NCI-H2081 treated with DMSO at 0.1 percent for 48 hours (cell line): ENCODE measurements around the gene ALKBH5.
"Not testable (repeated sequence)": the region's sequence is repeated elsewhere in the genome, so short reads cannot be mapped to it uniquely, and the experiment has no call there.

Source experiments
- DNase-seq: peaks from one replicate; lab custom pipeline; 2025; lab: John Stamatoyannopoulos, UW

The ALKBH5 gene

GRCh38 chr17:18185832-18186626, 2.4 kb downstream of the ALKBH5 start:
- DNase-seq, result no peak

GRCh38 chr17:18186627-18186982, 3.0 kb downstream of the ALKBH5 start:
- no peak for DNase-seq

GRCh38 chr17:18187226-18187625, 3.6 kb downstream of the ALKBH5 start:
- no peak for DNase-seq

DNA sequence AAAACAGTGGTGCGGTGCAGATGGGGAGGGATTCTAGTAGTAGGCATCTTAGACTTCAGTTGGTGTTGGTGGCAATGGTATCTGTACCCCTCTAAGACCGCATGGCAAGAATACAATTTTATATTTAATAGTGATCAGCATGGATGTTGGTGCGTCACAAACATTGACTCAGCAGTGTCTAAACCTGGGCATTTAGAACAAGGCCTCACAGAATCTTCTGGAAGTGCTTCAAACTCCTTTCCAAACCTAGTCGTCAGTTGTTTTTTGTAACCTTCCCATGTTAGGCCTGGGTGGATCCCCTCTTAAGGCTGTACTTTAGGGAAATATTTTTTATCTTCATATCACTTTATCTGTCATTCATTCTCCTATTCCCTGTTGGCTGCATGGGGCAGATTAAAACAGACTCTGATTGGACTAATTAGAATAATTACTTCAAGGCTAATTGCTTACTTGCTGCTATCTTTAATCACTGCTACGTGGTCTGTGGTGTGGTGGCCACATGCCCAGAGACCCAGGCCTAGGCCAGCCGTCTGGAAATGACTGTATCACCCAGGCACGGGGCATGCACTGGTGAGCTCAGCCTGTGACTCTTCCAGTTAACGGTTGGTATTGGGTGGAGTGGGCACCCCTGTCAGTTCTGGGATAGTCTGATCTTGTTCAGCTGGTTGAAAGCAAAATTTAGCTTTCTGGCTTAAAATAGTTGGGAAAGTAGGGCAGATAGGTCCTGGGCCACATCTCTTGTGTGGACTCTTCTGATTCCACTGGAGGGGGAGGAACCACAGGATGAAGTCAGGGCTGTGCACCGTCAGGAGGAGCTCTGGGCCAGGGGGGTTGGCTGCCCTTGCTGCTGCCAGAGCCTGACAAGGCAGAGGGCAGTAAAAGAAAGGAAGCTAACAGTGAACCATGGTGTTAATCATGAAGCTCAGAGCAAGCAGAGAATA, 4.5 kb downstream of the ALKBH5 start:
- no peak for DNase-seq

- no peak for DNase-seq
Measured at GRCh38 chr17:18190628-18191235, 7.1 kb downstream of the ALKBH5 start.

GRCh38 chr17:18191236-18191667, 7.6 kb downstream of the ALKBH5 start:
- DNase-seq, result no peak

DNA sequence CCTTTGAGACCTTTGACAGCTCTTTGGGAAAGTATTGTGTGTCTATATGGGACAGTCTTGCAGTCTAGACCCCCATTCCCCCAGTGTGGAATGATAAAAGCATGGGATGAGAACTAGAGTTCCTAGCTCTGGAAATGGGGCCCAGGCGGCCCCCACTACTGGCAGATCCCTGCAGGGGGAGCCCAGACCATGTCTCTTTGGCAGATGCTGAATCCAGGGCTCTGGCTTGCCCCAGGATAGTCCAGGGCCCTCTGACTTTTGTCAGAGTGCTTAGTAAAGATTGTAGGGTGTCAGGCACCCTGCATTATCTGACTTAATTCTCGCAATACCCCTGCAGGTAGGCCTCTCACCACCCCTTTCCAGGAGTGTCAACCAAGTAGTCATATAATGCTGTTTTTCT, 8.3 kb downstream of the ALKBH5 start:
- DNase-seq, result no peak

GRCh38 chr17:18194394-18194793, 10.8 kb downstream of the ALKBH5 start:
- no peak for DNase-seq

DNA sequence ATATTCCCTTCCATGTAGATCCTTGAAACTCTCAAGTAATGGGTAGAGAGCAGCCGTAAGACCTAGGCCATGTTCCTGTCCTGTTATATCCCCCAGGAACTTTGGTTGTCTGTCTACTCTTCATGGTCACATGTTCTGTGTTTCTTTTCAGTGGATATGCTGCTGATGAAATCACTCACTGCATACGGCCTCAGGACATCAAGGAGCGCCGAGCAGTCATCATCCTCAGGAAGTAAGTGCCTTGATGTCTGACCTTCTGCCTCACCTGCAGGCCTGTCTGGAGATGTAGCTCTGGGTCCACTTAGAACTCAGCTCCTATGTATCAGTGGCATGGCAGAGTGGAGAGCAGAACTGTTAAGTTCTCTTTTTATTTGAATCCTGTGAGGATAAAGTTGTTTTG, 11.2 kb downstream of the ALKBH5 start:
- DNase-seq, result no peak

DNA sequence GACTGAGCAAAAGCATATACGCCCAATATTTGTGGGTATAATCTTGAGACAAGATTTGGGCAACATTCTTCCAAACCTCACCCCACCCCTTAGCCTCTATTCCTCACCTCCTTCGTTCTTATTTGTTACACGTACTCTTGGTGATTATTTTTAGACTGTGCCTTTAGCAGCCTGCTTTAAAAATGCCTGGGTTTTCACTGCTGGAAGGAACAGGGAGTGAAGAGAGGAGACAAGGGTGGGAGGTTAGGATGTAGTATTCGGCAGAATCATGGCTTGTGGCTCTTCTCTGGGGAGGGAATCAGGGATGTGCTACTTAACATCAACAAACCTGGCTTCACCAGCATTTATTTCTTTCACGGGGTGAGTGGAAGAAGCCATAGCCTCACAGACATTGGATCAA, 11.6 kb downstream of the ALKBH5 start:
- DNase-seq, result no peak

DNA sequence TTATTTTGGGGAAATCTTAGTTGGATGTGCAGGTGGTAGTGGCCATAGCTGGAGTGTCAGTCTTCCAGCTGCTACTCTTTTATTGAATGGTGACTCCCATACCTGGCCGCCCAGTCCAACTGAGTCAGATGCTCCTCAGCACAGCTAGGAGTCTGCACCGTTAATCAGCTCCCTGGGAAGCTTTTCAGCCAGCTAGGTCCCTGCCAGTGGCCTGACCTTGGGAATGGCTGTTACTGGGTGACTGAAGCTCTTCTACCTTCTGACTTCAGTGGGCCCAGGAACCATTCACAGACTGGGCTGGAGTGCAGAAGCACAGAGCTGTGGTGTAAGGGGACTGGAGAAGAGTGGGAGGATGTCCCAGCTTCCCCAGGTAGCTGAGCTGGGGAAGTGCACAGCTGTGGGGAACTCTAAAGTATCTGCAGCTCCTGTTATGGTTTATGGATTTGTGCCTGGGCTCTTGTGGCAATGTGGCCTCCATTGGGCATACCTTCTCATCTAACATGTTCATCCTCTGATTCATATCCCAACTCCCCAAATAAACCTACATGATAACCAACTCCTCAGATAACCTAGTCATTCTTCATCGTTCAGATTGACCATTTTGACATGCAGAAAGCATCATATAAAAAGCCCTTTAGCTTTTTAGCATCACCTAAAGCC, 14.0 kb downstream of the ALKBH5 start:
- no peak for DNase-seq

GRCh38 chr17:18198530-18198929, 14.9 kb downstream of the ALKBH5 start:
- DNase-seq, result no peak

DNA sequence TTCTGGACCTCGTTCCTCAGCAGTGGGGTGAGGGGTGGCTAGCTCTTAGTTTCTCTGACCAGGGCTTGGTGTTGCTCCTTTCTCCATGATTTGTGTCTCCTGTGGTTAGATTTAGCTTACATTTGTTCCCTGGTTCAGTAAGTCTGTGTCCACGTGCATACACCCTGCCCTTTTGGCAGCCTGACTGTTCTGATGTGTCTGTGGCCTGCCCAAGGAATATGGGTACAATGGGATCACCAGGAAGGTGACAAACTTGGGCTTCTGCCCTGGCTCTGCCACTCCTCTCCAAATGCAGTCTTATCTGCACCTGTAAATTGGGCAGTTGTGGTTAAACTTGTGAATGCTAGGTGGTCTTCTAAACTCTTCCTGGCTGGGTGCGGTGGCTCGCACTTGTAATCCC, 17.5 kb downstream of the ALKBH5 start:
- no peak for DNase-seq

- DNase-seq, result no peak
Measured at GRCh38 chr17:18203308-18203707, 19.7 kb downstream of the ALKBH5 start.

DNA sequence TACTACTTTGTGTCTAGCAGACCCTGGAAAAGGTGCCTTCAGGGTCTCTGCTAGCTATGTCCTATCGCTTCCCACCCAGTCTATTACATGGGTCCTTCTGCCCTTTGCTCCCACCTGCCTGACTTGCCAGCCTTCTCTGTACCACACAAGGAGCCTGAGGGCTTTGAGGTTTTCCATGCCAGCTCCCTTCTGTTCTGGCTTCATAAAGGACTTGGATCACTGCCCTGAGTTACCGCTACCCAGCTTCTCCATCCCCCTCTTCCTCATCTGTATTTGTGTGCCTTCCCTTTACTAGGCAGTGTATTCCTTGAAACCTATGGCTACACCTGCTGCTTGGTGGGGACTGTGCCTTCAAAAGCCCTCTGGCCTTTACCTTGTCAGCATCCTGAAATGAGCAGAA, 22.2 kb downstream of the ALKBH5 start:
- DNase-seq, result no peak

DNA sequence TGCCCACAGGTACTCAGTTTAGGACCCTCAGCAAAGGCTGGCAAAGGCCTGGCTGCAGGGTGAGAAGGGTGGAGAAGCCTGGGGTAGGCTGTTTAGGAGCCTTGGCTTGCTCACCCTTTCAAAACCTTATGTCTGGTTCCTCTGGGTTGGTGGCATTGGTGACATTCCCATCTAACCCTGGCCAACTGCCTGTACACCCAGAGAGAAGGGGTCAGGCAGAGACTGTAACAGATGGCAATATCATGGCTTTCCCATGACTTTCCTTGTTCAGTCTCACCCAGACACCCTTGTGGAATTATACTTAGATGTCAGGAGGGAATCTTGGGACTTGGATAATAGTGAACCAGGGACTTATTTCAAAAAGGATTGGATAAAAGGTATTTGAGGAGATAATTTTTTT, 23.3 kb downstream of the ALKBH5 start:
- no peak for DNase-seq

DNA sequence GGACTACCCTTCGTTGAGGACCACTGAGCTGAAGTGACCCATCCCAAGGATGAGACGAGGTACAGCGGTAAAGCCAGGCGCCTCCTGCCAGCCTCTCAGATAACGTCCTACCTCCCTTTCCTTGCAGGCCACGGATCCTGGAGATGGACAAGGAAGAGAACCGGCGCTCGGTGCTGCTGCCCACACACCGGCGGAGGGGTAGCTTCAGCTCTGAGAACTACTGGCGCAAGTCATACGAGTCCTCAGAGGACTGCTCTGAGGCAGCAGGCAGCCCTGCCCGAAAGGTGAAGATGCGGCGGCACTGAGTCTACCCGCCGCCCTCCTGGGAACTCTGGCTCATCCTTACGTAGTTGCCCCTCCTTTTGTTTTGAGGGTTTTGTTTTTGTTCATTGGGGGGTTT, 24.5 kb downstream of the ALKBH5 start:
- no peak for DNase-seq

GRCh38 chr17:18213666-18214270, 30.1 kb downstream of the ALKBH5 start:
- DNase-seq, result no peak

- DNase-seq, result not testable (repeated sequence)
Measured at GRCh38 chr17:18216906-18217305, 33.3 kb downstream of the ALKBH5 start.

DNA sequence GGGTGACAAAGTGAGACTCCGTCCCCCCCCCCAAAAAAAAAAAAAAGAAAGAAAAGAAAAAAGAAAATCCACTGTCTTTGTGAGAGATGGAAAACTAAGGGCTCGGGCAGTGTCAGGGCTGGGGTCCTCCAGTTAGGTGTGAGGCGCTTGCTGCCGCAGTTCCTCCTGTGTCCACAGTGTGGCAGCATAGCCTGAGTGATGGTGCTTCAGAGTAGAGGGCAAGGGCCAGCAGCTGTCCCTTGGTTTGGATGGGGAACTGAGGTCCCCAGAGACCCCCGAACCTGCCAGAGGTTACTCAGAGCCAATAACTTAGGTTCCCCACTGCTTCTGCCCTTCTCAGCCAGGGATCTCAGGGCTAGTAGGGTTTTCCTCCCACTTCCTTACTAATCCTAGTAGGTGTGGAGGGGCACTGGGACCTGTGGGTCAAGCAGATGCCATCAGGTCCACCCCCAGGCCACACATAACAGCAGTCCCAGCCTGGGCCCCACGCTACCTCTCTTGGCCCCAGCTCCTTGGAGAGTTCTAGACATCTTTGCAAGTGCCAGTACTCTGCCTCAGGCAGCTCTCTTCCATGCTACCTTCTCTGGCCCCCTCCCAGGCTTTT, 33.9 kb downstream of the ALKBH5 start:
- no peak for DNase-seq

DNA sequence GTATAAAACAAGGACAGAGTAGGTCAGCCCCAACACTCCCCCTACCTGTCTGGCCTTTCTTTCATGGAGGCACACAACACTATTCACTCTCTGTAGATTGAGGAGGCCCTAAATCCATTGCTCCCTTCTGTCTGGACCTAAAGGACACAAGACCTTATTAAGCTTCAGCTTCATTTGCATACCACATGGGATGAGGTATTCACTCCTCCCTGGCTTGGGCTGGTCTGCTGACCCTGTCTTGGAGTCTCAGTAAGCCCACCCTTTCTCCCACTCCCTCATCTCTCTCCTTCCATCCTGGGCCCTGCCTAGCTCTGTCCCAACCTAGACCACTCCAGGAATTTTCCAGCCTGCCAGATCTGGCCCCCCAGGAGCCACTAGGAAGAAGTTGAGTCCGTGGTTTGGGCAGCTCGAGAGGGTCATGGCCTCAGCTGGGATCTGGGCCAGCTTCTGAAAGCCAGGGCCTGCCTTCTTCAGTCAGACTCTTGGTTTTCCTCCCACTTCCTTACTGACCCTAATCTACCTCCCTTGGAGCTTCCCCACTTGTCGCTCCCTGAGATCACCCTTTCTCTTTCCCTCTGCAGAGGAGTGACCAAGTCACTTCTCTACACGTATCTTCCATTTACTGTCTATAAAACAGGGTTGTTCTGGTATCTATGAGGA, 35.3 kb downstream of the ALKBH5 start:
- DNase-seq, result no peak
